HCT116 (cell line): ENCODE measurements around the gene CUX1. TPM values are rescaled to one million over a fixed set of nuclear protein-coding genes. Genes with fewer than 3 reads are reported as not detected.

Experiments
- ATAC-seq: fragments of 200-7000 bp; cut with Tn5 transposase; 2 replicates; pipeline ENCODE4 v1.9.1; 2020; ENCODE audit warnings: mild to moderate bottlenecking, moderate library complexity
- BruUV-seq: library from RNA; stranded (reverse); fragments of 400-500 nt; replicated peaks from 2 replicates; lab custom pipeline; 2021; lab: Mats Ljungman, UMichigan
- CTCF ChIA-PET: fragments of 300-600 bp; sonication (Branson Sonifier 250); formaldehyde crosslinking; loops from one replicate; lab custom pipeline; 2021; ENCODE audit warnings: antibody characterized with exemption; lab: Charles Lee
- POLR2A ChIA-PET: fragments of 300-600, 350-600 bp; sonication (Branson Sonifier 250); formaldehyde crosslinking; loops from one replicate; lab custom pipeline; 2021; ENCODE audit warnings: antibody characterized with exemption; lab: Charles Lee
- RAD21 ChIA-PET, 2 experiments: fragments of 300-600 bp; sonication (Branson Sonifier 250); formaldehyde crosslinking; loops; one replicate each; lab custom pipeline; 2023; ENCODE audit warnings: low total read pairs in 2 of 2; ENCODE audit not compliant: uncharacterized antibody in 2 of 2, unreplicated experiment in 2 of 2, low non-redundant PET in 1 of 2; lab: Charles Lee
- DNase-seq: peaks from one replicate; pipeline ENCODE4 v3.0.0-alpha.2; 2010; ENCODE audit warnings: low read depth, low spot score
- H2AFZ ChIP-seq: fragments of 200-600 bp; shearing (Covaris generic), sonication (generic); 2 replicates; pipeline ENCODE4 v1.6.1; 2017; ENCODE audit warnings: low read depth, mixed run types, mixed read lengths, antibody characterized with exemption, low read length; ENCODE audit not compliant: poor library complexity, severe bottlenecking
- H3K27ac ChIP-seq: 2 replicates; pipeline ENCODE4 v1.5.1; 2012; ENCODE audit warnings: low read depth, low read length
- H3K27me3 ChIP-seq: fragments of 200-600 bp; sonication (generic); 2 replicates; pipeline ENCODE4 v1.6.1; 2016; ENCODE audit warnings: mixed run types, low read length, mixed read lengths; ENCODE audit not compliant: insufficient read depth
- H3K36me3 ChIP-seq, 2 experiments: fragments of 200-500 bp in 1 of 2; fragments of 200-600 bp in 1 of 2; sonication (Bioruptor generic) in 1 of 2; sonication (generic) in 1 of 2; 2 replicates each; pipeline versions ENCODE4 v1.5.1 to v1.6.1; 2014 to 2016; ENCODE audit warnings: low read length in 2 of 2, inconsistent platforms in 1 of 2, mixed read lengths in 1 of 2, mixed run types in 1 of 2; ENCODE audit not compliant: insufficient read depth in 2 of 2, control insufficient read depth in 1 of 2
- H3K4me1 ChIP-seq, 2 experiments: fragments of 200-600 bp in 1 of 2; sonication (generic) in 1 of 2; 2 replicates each; pipeline versions ENCODE4 v1.5.1 to v1.6.1; 2012 to 2017; ENCODE audit warnings: low read length in 2 of 2, inconsistent platforms in 1 of 2, mild to moderate bottlenecking in 1 of 2, mixed read lengths in 1 of 2, mixed run types in 1 of 2, moderate library complexity in 1 of 2; ENCODE audit not compliant: insufficient read depth in 2 of 2, control insufficient read depth in 1 of 2
- H3K4me2 ChIP-seq: fragments of 200-600 bp; sonication (generic); 2 replicates; pipeline ENCODE4 v1.6.1; 2017; ENCODE audit warnings: mixed run types, low read length, mixed read lengths
- H3K4me3 ChIP-seq, 2 experiments: fragments of 200-600 bp in 1 of 2; sonication (generic) in 1 of 2; replicated peaks in 1 of 2; 2 replicates each; pipeline ENCODE4 v1.5.1; 2011 to 2016; ENCODE audit warnings: low read length in 2 of 2, control low read depth in 1 of 2, low read depth in 1 of 2, mild to moderate bottlenecking in 1 of 2, mixed read lengths in 1 of 2, mixed run types in 1 of 2
- H3K79me2 ChIP-seq: fragments of 200-600 bp; sonication (generic); 2 replicates; pipeline ENCODE4 v1.6.1; 2017; ENCODE audit warnings: mild to moderate bottlenecking, mixed run types, low read length, moderate library complexity, mixed read lengths; ENCODE audit not compliant: insufficient read depth
- H3K9ac ChIP-seq: fragments of 200-600 bp; sonication (generic); 2 replicates; pipeline ENCODE4 v1.6.1; 2016; ENCODE audit warnings: low read length, mixed read lengths
- H3K9me2 ChIP-seq: fragments of 200-600 bp; sonication (generic), shearing (Covaris generic); 2 replicates; pipeline ENCODE4 v1.6.1; 2017; ENCODE audit warnings: mixed run types, mild to moderate bottlenecking, moderate library complexity; ENCODE audit not compliant: insufficient read depth
- H3K9me3 ChIP-seq, 2 experiments: fragments of 200-500 bp in 1 of 2; fragments of 200-600 bp in 1 of 2; sonication (Bioruptor generic) in 1 of 2; sonication (generic) in 1 of 2; 2 replicates each; pipeline ENCODE4 v1.6.1; 2014 to 2017; ENCODE audit warnings: low read length in 2 of 2, mixed read lengths in 2 of 2, inconsistent platforms in 1 of 2, low read depth in 1 of 2, mild to moderate bottlenecking in 1 of 2, mixed run types in 1 of 2, moderate library complexity in 1 of 2; ENCODE audit not compliant: control insufficient read depth in 1 of 2, insufficient read depth in 1 of 2
- H4K20me1 ChIP-seq: fragments of 200-600 bp; sonication (generic), shearing (Covaris generic); 2 replicates; pipeline ENCODE4 v1.6.1; 2017; ENCODE audit warnings: mixed run types, mild to moderate bottlenecking, moderate library complexity; ENCODE audit not compliant: insufficient read depth
- ATF3 ChIP-seq: IDR thresholded peaks from 2 replicates; pipeline ENCODE4 v1.6.1; 2012
- CBX3 ChIP-seq: IDR thresholded peaks from 2 replicates; pipeline ENCODE4 v1.6.1; 2012; ENCODE audit warnings: low read depth
- EGR1 ChIP-seq: IDR thresholded peaks from 2 replicates; pipeline ENCODE4 v1.6.1; 2012; ENCODE audit warnings: low read depth
- ELF1 ChIP-seq: IDR thresholded peaks from 2 replicates; pipeline ENCODE4 v1.6.1; 2012; ENCODE audit warnings: low read depth, borderline replicate concordance
- EZH2 ChIP-seq: fragments of 200-600 bp; sonication (generic); IDR thresholded peaks from 2 replicates; pipeline ENCODE4 v1.6.1; 2017; ENCODE audit warnings: antibody characterized with exemption, mixed run types
- EZH2phosphoT487 ChIP-seq: fragments of 200-600 bp; IDR thresholded peaks from 2 replicates; pipeline ENCODE4 v1.6.1; 2018; ENCODE audit warnings: antibody characterized with exemption, borderline replicate concordance
- JUND ChIP-seq: IDR thresholded peaks from 2 replicates; pipeline ENCODE4 v1.6.1; 2012
- MAX ChIP-seq: IDR thresholded peaks from 2 replicates; pipeline ENCODE4 v1.6.1; 2012
- POLR2A ChIP-seq: IDR thresholded peaks from 2 replicates; pipeline ENCODE4 v1.7.0; 2011; ENCODE audit warnings: borderline replicate concordance; ENCODE audit not compliant: insufficient read depth, insufficient read length; ENCODE audit errors: extremely low read depth
- POLR2AphosphoS5 ChIP-seq: IDR thresholded peaks from 2 replicates; pipeline ENCODE4 v1.6.1; 2011; ENCODE audit warnings: mild to moderate bottlenecking, low read depth, low read length, moderate library complexity
- TCF7L2 ChIP-seq: IDR thresholded peaks from 2 replicates; pipeline ENCODE4 v1.7.0; 2011; ENCODE audit warnings: borderline replicate concordance, inconsistent platforms; ENCODE audit not compliant: insufficient read depth, insufficient read length; ENCODE audit errors: extremely low read depth
- YY1 ChIP-seq: IDR thresholded peaks from 2 replicates; pipeline ENCODE4 v1.6.1; 2011; ENCODE audit warnings: low read length, low read depth, moderate library complexity, mild to moderate bottlenecking; ENCODE audit not compliant: insufficient replicate concordance; ENCODE audit errors: extremely low read depth
- ZFX ChIP-seq: fragments of 450-650 bp; IDR thresholded peaks from 2 replicates; pipeline ENCODE4 v1.6.1; 2017
- ZNF274 ChIP-seq: fragments of 200-500 bp; sonication (Bioruptor generic); IDR thresholded peaks from 2 replicates; pipeline ENCODE4 v1.6.1; 2014; ENCODE audit warnings: mild to moderate bottlenecking, low read depth, low read length, inconsistent platforms
- intact Hi-C: fragments of 100-400 bp; cut with micrococcal nuclease; formaldehyde crosslinking; loops from 2 replicates; pipeline ENCODE4 v1.10.0; 2022
- total RNA-seq: library from RNA; stranded (reverse); gene quantifications from one replicate; pipeline ENCODE4 v1.2.1, GENCODE V29; 2021; ENCODE audit not compliant: unreplicated experiment
- TF ChIP-seq, protein P1 (sequence below): IDR thresholded peaks from 2 replicates; pipeline ENCODE4 v1.6.1; 2012; ENCODE audit warnings: low read depth

The CUX1 gene
- total RNA-seq, 1 experiment from 2014 or later = 68.9 TPM

GRCh38 chr7:101768280-101768679 is 49.1 kb upstream of the CUX1 start:
- CTCF ChIA-PET = no interaction called here
- TF ChIP-seq POLR2A = no peak
- no peak for TF ChIP-seq ATF3
- no peak for DNase-seq
- no peaks in the 10 kb centered on the region for H3K79me2 ChIP-seq
- no peak overlapping the region for H2AFZ ChIP-seq
- intact Hi-C loops = no loop called here
- no peaks in the 10 kb centered on the region for H3K36me3 ChIP-seq
- no peak overlapping the region for H3K27ac ChIP-seq
- no peaks in the 10 kb centered on the region for H3K9me2 ChIP-seq
- H3K4me3 ChIP-seq = no peak overlapping the region
- H3K4me2 ChIP-seq = no peak overlapping the region
- RAD21 ChIA-PET = no interaction called here
- no peak overlapping the region for H3K9ac ChIP-seq
- no peaks in the 10 kb centered on the region for H3K27me3 ChIP-seq
- no peaks in the 10 kb centered on the region for H3K9me3 ChIP-seq
- no peaks in the 10 kb centered on the region for H3K4me1 ChIP-seq
- no TSS peak for BruUV-seq
- no peaks in the 10 kb centered on the region for H4K20me1 ChIP-seq
- ATAC-seq = no peak
- POLR2A ChIA-PET = interaction anchor here (0.7 kb wide), 1 partner anchor 330 kb away, joined by 3 read pairs; no protein-coding TSS in a partner anchor

DNA sequence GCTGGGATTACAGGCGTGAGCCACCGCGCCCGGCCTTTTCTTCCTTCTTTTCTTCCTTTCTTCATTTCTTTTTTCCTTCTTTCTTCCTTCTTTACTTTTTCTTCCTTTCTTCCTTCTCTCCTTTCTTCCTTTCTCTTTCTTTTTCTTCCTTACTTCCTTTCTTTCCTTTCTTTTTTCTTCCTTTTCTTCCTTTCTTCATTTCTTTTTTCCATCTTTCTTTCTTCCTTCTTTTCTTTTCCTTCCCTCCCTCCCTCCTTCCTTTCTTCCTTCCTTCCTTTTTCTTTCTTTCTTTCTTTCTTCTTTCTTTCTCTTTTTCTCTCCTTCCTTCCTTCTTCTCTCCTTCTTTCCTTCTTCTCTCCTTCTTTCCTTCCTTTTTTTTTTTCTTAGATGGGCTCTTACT is 47.0 kb upstream of the CUX1 start:
- H2AFZ ChIP-seq = no peak overlapping the region
- ATAC-seq (no peak), DNase-seq (no peak)
- ChIA-PET CTCF (interaction anchor here (0.7 kb wide), 1 partner anchor 242 kb away, joined by 3 read pairs; no protein-coding TSS in a partner anchor), POLR2A (no interaction called here), RAD21 (no interaction called here)
- H4K20me1 ChIP-seq = no peaks in the 10 kb centered on the region
- H3K27ac ChIP-seq = no peak overlapping the region
- TF ChIP-seq TCF7L2 = no peak
- no peak for TF ChIP-seq ZFX
- TF ChIP-seq YY1 = no peak
- TF ChIP-seq EGR1 = no peak
- TF ChIP-seq EZH2 = no peak
- no peak for TF ChIP-seq ZNF274
- TF ChIP-seq JUND = no peak
- TF ChIP-seq, protein P1, sequence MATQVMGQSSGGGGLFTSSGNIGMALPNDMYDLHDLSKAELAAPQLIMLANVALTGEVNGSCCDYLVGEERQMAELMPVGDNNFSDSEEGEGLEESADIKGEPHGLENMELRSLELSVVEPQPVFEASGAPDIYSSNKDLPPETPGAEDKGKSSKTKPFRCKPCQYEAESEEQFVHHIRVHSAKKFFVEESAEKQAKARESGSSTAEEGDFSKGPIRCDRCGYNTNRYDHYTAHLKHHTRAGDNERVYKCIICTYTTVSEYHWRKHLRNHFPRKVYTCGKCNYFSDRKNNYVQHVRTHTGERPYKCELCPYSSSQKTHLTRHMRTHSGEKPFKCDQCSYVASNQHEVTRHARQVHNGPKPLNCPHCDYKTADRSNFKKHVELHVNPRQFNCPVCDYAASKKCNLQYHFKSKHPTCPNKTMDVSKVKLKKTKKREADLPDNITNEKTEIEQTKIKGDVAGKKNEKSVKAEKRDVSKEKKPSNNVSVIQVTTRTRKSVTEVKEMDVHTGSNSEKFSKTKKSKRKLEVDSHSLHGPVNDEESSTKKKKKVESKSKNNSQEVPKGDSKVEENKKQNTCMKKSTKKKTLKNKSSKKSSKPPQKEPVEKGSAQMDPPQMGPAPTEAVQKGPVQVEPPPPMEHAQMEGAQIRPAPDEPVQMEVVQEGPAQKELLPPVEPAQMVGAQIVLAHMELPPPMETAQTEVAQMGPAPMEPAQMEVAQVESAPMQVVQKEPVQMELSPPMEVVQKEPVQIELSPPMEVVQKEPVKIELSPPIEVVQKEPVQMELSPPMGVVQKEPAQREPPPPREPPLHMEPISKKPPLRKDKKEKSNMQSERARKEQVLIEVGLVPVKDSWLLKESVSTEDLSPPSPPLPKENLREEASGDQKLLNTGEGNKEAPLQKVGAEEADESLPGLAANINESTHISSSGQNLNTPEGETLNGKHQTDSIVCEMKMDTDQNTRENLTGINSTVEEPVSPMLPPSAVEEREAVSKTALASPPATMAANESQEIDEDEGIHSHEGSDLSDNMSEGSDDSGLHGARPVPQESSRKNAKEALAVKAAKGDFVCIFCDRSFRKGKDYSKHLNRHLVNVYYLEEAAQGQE = no peak
- no peak for TF ChIP-seq MAX
- no peak for TF ChIP-seq EZH2phosphoT487
- no peak for TF ChIP-seq ELF1
- TF ChIP-seq CBX3 = no peak
- no peak for TF ChIP-seq POLR2AphosphoS5
- H3K4me2 ChIP-seq = no peak overlapping the region
- H3K4me3 ChIP-seq = no peak overlapping the region
- no peaks in the 10 kb centered on the region for H3K36me3 ChIP-seq
- no peaks in the 10 kb centered on the region for H3K27me3 ChIP-seq
- no TSS peak for BruUV-seq
- no peaks in the 10 kb centered on the region for H3K79me2 ChIP-seq
- no peaks in the 10 kb centered on the region for H3K4me1 ChIP-seq
- H3K9ac ChIP-seq = no peak overlapping the region
- intact Hi-C loops = no loop called here
- H3K9me3 ChIP-seq = no peaks in the 10 kb centered on the region
- H3K9me2 ChIP-seq = no peaks in the 10 kb centered on the region
